GM12878 (cell line): ENCODE results near the gene BORCS5. TPM values are rescaled to one million over a fixed set of nuclear protein-coding genes. Genes with fewer than 3 reads are reported as not detected.

Experiments used
- ATAC-seq: fragments of 200-7000 bp; cut with Tn5 transposase; 3 replicates; pipeline ENCODE4 v1.9.1; 2020; ENCODE audit warnings: mild to moderate bottlenecking, moderate library complexity
- BruUV-seq: library from RNA; stranded (reverse); fragments of 400-500 nt; replicated peaks from 2 replicates; lab custom pipeline; 2021; lab: Mats Ljungman, UMichigan
- CTCF ChIA-PET: fragments of 300-600 bp; sonication (Branson Sonifier 250); formaldehyde crosslinking; extraction: SDS; loops from one replicate; lab custom pipeline; 2021; ENCODE audit warnings: inconsistent platforms; lab: Yijun Ruan, JAX
- POLR2A ChIA-PET: fragments of 350-600 bp; formaldehyde crosslinking; extraction: SDS; loops from one replicate; lab custom pipeline; 2021; ENCODE audit warnings: inconsistent platforms; lab: Charles Lee
- RAD21 ChIA-PET: fragments of 300-600 bp; sonication (Branson Sonifier 250); formaldehyde crosslinking; loops from one replicate; lab custom pipeline; 2023; ENCODE audit warnings: antibody characterized with exemption; ENCODE audit not compliant: unreplicated experiment; lab: Charles Lee
- SMC1A ChIA-PET: fragments of 300-600 bp; sonication (Branson Sonifier 250); formaldehyde crosslinking; loops from one replicate; lab custom pipeline; 2023; ENCODE audit not compliant: unreplicated experiment, uncharacterized antibody; lab: Charles Lee
- DNase-seq: peaks from one replicate; pipeline ENCODE4 v3.0.0-alpha.2; 2011; ENCODE audit warnings: low read depth, low spot score
- FAIRE-seq: peaks from 3 replicates; lab custom pipeline; 2011; peaks lifted over from hg19 to GRCh38; lab: Jason Lieb, UNC
- H2AFZ ChIP-seq: 2 replicates; pipeline ENCODE4 v1.6.0; 2011; ENCODE audit warnings: low read depth, low read length, control low read depth; ENCODE audit not compliant: control insufficient read depth
- H3K27ac ChIP-seq: 2 replicates; pipeline ENCODE4 v1.5.1; 2011; ENCODE audit warnings: control low read depth; ENCODE audit not compliant: control insufficient read depth, insufficient read depth
- H3K27me3 ChIP-seq, 2 experiments: replicated peaks in 1 of 2; 2 replicates each; pipeline versions ENCODE4 v1.6.0 to v1.6.1; 2011; ENCODE audit warnings: low read length in 1 of 2; ENCODE audit not compliant: control insufficient read depth in 2 of 2, insufficient read depth in 2 of 2
- H3K36me3 ChIP-seq, 2 experiments: 2 replicates each; pipeline ENCODE4 v1.5.1; 2011; ENCODE audit warnings: low read length in 1 of 2; ENCODE audit not compliant: control insufficient read depth in 2 of 2, insufficient read depth in 2 of 2
- H3K4me1 ChIP-seq: 2 replicates; pipeline ENCODE4 v1.6.1; 2011; ENCODE audit warnings: mild to moderate bottlenecking, low read length, moderate library complexity, mixed read lengths; ENCODE audit not compliant: control insufficient read depth, insufficient read depth
- H3K4me2 ChIP-seq: 2 replicates; pipeline ENCODE4 v1.6.0; 2011; ENCODE audit warnings: control low read depth; ENCODE audit not compliant: control insufficient read depth, insufficient read depth
- H3K4me3 ChIP-seq: fragments of 200-600 bp; sonication (generic); 2 replicates; pipeline ENCODE4 v1.5.1; 2016
- H3K79me2 ChIP-seq: 2 replicates; pipeline ENCODE4 v1.6.0; 2011; ENCODE audit warnings: low read length; ENCODE audit not compliant: control insufficient read depth, insufficient read depth
- H3K9ac ChIP-seq: 2 replicates; pipeline ENCODE4 v1.8.0; 2011; ENCODE audit warnings: low read length, control low read depth, mixed read lengths; ENCODE audit not compliant: control insufficient read depth, insufficient read depth
- H3K9me3 ChIP-seq: replicated peaks from 3 replicates; pipeline ENCODE4 v1.5.1; 2011; ENCODE audit warnings: mild to moderate bottlenecking, low read length; ENCODE audit not compliant: control insufficient read depth, insufficient read depth
- H4K20me1 ChIP-seq: 2 replicates; pipeline ENCODE4 v1.6.0; 2011; ENCODE audit not compliant: control insufficient read depth, insufficient read depth
- ATF7 ChIP-seq: fragments of 450-650 bp; IDR thresholded peaks from 2 replicates; pipeline ENCODE4 v1.6.1; 2016; ENCODE audit warnings: low read depth, mild to moderate bottlenecking
- CREB1 ChIP-seq: IDR thresholded peaks from 2 replicates; pipeline ENCODE4 v1.6.1; 2012; ENCODE audit warnings: low read depth, mild to moderate bottlenecking, inconsistent platforms
- CREM ChIP-seq: IDR thresholded peaks from 2 replicates; pipeline ENCODE4 v1.6.1; 2014; ENCODE audit warnings: antibody characterized with exemption, low read depth
- DPF2 ChIP-seq: fragments of 450-650 bp; IDR thresholded peaks from 2 replicates; pipeline ENCODE4 v1.6.1; 2017; ENCODE audit warnings: mild to moderate bottlenecking
- MEF2A ChIP-seq: IDR thresholded peaks from 2 replicates; pipeline ENCODE4 v1.6.1; 2011; ENCODE audit warnings: low read depth, mild to moderate bottlenecking, low read length, moderate library complexity; ENCODE audit not compliant: insufficient read depth
- MXI1 ChIP-seq: fragments of 150-350 bp; IDR thresholded peaks from 2 replicates; pipeline ENCODE4 v1.6.1; 2011; ENCODE audit warnings: low read depth, mild to moderate bottlenecking, inconsistent platforms, low read length, improper control_type of control experiment
- NFXL1 ChIP-seq: fragments of 450-650 bp; IDR thresholded peaks from 2 replicates; pipeline ENCODE4 v1.6.1; 2017; ENCODE audit warnings: antibody characterized with exemption, mild to moderate bottlenecking, borderline replicate concordance
- SMAD1 ChIP-seq: fragments of 450-650 bp; IDR thresholded peaks from 2 replicates; pipeline ENCODE4 v1.6.1; 2018; ENCODE audit warnings: mild to moderate bottlenecking, low read depth; ENCODE audit not compliant: partially characterized antibody
- SRF ChIP-seq, 2 experiments: IDR thresholded peaks; 2 replicates each; pipeline ENCODE4 v1.6.1; 2011; ENCODE audit warnings: low read depth in 2 of 2, low read length in 2 of 2, mild to moderate bottlenecking in 1 of 2, moderate library complexity in 1 of 2
- SUPT20H ChIP-seq: IDR thresholded peaks from 2 replicates; pipeline ENCODE4 v1.6.1; 2011; ENCODE audit warnings: low read depth, mild to moderate bottlenecking, low read length, moderate library complexity, borderline replicate concordance; ENCODE audit not compliant: control insufficient read depth
- TCF12 ChIP-seq: IDR thresholded peaks from 2 replicates; pipeline ENCODE4 v1.6.1; 2011; ENCODE audit warnings: low read depth, mild to moderate bottlenecking, low read length
- ZNF274 ChIP-seq: IDR thresholded peaks from one replicate; pipeline ENCODE4 v1.8.0; 2011; ENCODE audit not compliant: insufficient read length, insufficient read depth
- WGBS: methylation state at CpG from one replicate; pipeline ENCODE4 v1.1.6; 2016; ENCODE audit warnings: low lambda C conversion rate; ENCODE audit not compliant: insufficient replicate concordance, insufficient coverage; ENCODE audit errors: missing lambda C conversion rate; 5-methylcytosine and 5-hydroxymethylcytosine counted together
- in situ Hi-C: fragments of 300-500 bp; cut with MboI; formaldehyde crosslinking; loops from 9 replicates; pipeline ENCODE4 v1.14.3; 2018; ENCODE audit warnings: mixed read lengths
- intact Hi-C: fragments of 100-400 bp; cut with micrococcal nuclease; formaldehyde crosslinking; loops from one replicate; pipeline ENCODE4 v1.14.2; 2022; ENCODE audit not compliant: unreplicated experiment
- polyA plus RNA-seq, 11 experiments: library from polyadenylated mRNA; depleted of rRNA in 4 of 11; unstranded in 6 of 11; stranded (reverse) in 5 of 11; fragments of >200 nt; fragmentation: Nextera tagmentation in 4 of 11; fragmentation: Illumina TruSeq in 1 of 11; extraction: Ambion mirVana in 4 of 11; extraction: Trizol in 1 of 11; gene quantifications; 1 replicate in 1 of 11; 2 replicates in 10 of 11; pipeline versions ENCODE4 v1.2.1 to v1.2.3, GENCODE V29; 2011 to 2016; ENCODE audit warnings: inconsistent platforms in 2 of 11, missing spikeins in 2 of 11, low read depth in 1 of 11
- total RNA-seq, 4 experiments: library from RNA; depleted of rRNA in 3 of 4; stranded (reverse); fragments of >200 nt in 3 of 4; fragmentation: Illumina TruSeq in 1 of 4; extraction: Trizol in 1 of 4; gene quantifications; 2 replicates each; pipeline versions ENCODE4 v1.2.1 to v1.2.3, GENCODE V29; 2013 to 2021
- TF ChIP-seq, protein P1 (sequence below): IDR thresholded peaks from 2 replicates; pipeline ENCODE4 v1.6.1; 2011; ENCODE audit warnings: borderline replicate concordance, low read depth, mild to moderate bottlenecking, moderate library complexity, low read length; ENCODE audit not compliant: insufficient read depth, poor library complexity, severe bottlenecking
- TF ChIP-seq, protein P2 (sequence below): fragments of 450-650 bp; IDR thresholded peaks from 2 replicates; pipeline ENCODE4 v1.6.1; 2017; ENCODE audit warnings: borderline replicate concordance
- TF ChIP-seq, protein P3 (sequence below): IDR thresholded peaks from 2 replicates; pipeline ENCODE4 v1.6.1; 2011; ENCODE audit warnings: low read depth, mild to moderate bottlenecking, low read length, moderate library complexity, borderline replicate concordance; ENCODE audit errors: extremely low read depth
- TF ChIP-seq, protein P4 (sequence below): fragments of 450-650 bp; formaldehyde crosslinking; IDR thresholded peaks from 2 replicates; pipeline ENCODE4 v1.4.0; 2022; ENCODE audit warnings: mild to moderate bottlenecking, moderate library complexity

The BORCS5 gene
- total and polyA plus RNA-seq, 10 of the 15 experiments (the other 5 are each of a cell fraction or from before 2014, with no cell fraction given) = 1.4 to 39.7 (median 16.1) TPM

DNA sequence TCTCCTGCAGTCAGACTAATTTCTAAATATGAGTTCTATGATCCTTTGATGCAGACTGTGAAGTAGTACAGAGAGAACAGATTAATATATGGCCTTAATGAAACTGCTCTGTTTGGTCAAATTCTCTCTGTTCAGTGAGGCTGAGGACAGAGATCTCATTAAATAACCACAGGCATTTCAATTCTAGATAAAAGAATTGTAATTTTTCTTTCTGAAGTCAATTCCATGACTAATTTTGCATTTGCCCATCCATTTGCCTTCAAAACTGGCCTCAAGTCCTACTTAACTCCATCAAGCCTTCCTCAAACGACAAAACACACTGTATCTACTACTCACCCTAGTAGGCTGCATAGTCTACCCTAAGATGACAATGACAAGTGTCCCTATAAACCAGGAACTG is 138.7 kb downstream of the BORCS5 start:
- DNase-seq = no peak
- Histone ChIP-seq H3K27me3 (no peaks in the 10 kb centered on the region), H3K27ac (no peak overlapping the region), H3K4me1 (no peaks in the 10 kb centered on the region), H2AFZ (no peak overlapping the region), H4K20me1 (no peaks in the 10 kb centered on the region), H3K36me3 (peaks cover 0 to 13% of the 10 kb centered on the region in 2 experiments; a peak in 2 of 4 replicates), H3K79me2 (peaks cover 2% of the 10 kb centered on the region), H3K9me3 (no peaks in the 10 kb centered on the region), H3K9ac (no peak overlapping the region), H3K4me2 (no peak overlapping the region), H3K4me3 (no peak overlapping the region)
- no peak for FAIRE-seq
- intact Hi-C loops = no loop called here
- SMC1A ChIA-PET = interaction anchor here (0.6 to 2.5 kb wide), 7 partner anchors 9 to 184 kb away, joined by 3 to 9 read pairs (median 3); no protein-coding TSS in a partner anchor
- no TSS peak for BruUV-seq
- WGBS = 36% methylated on average over 1 of the region's 1 CpG
- POLR2A ChIA-PET = interaction anchor here (0.6 to 1.0 kb wide), 2 partner anchors 21 to 137 kb away, joined by 3 read pairs; no protein-coding TSS in a partner anchor
- in situ Hi-C loops = no loop called here
- ATAC-seq = peak; percentile 35; the same call in 2 of the 3 replicates
- CTCF ChIA-PET = interaction anchor here (1.4 to 1.6 kb wide), 3 partner anchors 9 to 118 kb away, joined by 4 to 6 read pairs (median 4); no protein-coding TSS in a partner anchor
- RAD21 ChIA-PET = interaction anchor here (1.4 to 2.5 kb wide), 4 partner anchors 9 to 111 kb away, joined by 3 to 7 read pairs (median 5); no protein-coding TSS in a partner anchor
- TF ChIP-seq SUPT20H = no peak
- no peak for TF ChIP-seq NFXL1
- TF ChIP-seq MEF2A = no peak
- TF ChIP-seq ZNF274 = no peak
- TF ChIP-seq, protein P1, sequence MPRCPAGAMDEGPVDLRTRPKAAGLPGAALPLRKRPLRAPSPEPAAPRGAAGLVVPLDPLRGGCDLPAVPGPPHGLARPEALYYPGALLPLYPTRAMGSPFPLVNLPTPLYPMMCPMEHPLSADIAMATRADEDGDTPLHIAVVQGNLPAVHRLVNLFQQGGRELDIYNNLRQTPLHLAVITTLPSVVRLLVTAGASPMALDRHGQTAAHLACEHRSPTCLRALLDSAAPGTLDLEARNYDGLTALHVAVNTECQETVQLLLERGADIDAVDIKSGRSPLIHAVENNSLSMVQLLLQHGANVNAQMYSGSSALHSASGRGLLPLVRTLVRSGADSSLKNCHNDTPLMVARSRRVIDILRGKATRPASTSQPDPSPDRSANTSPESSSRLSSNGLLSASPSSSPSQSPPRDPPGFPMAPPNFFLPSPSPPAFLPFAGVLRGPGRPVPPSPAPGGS = no peak
- TF ChIP-seq MXI1 = no peak
- TF ChIP-seq CREB1 = no peak
- no peak for TF ChIP-seq SMAD1
- TF ChIP-seq, protein P2, sequence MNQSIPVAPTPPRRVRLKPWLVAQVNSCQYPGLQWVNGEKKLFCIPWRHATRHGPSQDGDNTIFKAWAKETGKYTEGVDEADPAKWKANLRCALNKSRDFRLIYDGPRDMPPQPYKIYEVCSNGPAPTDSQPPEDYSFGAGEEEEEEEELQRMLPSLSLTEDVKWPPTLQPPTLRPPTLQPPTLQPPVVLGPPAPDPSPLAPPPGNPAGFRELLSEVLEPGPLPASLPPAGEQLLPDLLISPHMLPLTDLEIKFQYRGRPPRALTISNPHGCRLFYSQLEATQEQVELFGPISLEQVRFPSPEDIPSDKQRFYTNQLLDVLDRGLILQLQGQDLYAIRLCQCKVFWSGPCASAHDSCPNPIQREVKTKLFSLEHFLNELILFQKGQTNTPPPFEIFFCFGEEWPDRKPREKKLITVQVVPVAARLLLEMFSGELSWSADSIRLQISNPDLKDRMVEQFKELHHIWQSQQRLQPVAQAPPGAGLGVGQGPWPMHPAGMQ = no peak
- no peak for TF ChIP-seq CREM
- no peak for TF ChIP-seq ATF7
- TF ChIP-seq TCF12 = no peak
- TF ChIP-seq DPF2 = no peak
- no peak for TF ChIP-seq SRF (IDR thresholded peaks at IDR 0.05; ENCODE audit: low read depth in 2 of 2, low read length in 2 of 2)
- TF ChIP-seq, protein P3, sequence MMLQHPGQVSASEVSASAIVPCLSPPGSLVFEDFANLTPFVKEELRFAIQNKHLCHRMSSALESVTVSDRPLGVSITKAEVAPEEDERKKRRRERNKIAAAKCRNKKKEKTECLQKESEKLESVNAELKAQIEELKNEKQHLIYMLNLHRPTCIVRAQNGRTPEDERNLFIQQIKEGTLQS = no peak
- TF ChIP-seq, protein P4, sequence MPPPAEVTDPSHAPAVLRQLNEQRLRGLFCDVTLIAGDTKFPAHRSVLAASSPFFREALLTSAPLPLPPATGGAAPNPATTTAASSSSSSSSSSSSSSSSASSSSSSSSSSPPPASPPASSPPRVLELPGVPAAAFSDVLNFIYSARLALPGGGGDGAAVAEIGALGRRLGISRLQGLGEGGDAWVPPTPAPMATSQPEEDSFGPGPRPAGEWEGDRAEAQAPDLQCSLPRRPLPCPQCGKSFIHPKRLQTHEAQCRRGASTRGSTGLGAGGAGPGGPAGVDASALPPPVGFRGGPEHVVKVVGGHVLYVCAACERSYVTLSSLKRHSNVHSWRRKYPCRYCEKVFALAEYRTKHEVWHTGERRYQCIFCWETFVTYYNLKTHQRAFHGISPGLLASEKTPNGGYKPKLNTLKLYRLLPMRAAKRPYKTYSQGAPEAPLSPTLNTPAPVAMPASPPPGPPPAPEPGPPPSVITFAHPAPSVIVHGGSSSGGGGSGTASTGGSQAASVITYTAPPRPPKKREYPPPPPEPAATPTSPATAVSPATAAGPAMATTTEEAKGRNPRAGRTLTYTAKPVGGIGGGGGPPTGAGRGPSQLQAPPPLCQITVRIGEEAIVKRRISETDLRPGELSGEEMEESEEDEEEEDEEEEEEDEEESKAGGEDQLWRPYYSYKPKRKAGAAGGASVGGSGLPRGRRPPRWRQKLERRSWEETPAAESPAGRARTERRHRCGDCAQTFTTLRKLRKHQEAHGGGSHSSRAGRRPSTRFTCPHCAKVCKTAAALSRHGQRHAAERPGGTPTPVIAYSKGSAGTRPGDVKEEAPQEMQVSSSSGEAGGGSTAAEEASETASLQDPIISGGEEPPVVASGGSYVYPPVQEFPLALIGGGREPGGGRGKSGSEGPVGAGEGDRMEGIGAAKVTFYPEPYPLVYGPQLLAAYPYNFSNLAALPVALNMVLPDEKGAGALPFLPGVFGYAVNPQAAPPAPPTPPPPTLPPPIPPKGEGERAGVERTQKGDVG = no peak
